Measurements from ENCODE around the gene GFER. TPM values are rescaled to one million over a fixed set of nuclear protein-coding genes. Genes with fewer than 3 reads are reported as not detected.

Gene GFER
- total and polyA plus RNA-seq, 11 donors = 18.0 to 51.1 (median 23.8) TPM

GRCh38 chr16:1990351-1991134 is 6.5 kb downstream of the GFER start:
- no peak overlapping the region for H3K27ac ChIP-seq
- no peak for ATAC-seq
- H3K36me3 ChIP-seq = peaks cover 0 to 18% (median 11%) of the 10 kb centered on the region in 9 donors
- DNase-seq = no peak
- 4 to 6% (median 5%) methylated on average over 42 to 50 of the region's 50 CpGs for WGBS, 4 donors
- H3K4me1 ChIP-seq = peaks cover 5 to 36% (median 18%) of the 10 kb centered on the region in 12 donors
- TF ChIP-seq POLR2A (IDR thresholded peaks at IDR 0.05) (no peak), CTCF (IDR thresholded peaks at IDR 0.05) (no peak)
- H3K27me3 ChIP-seq = peaks cover 11 to 39% (median 30%) of the 10 kb centered on the region in 9 donors
- peak overlapping the region in 7 of 12 donors; percentile 13 to 59 (median 30) for H3K4me3 ChIP-seq
- no peaks in the 10 kb centered on the region for H3K9me3 ChIP-seq
- intact Hi-C loops (cut with DNase I) = loop anchor here in 1 of 10 donors (10.0 kb wide), 1 partner anchor 126 kb away; no protein-coding TSS in a partner anchor

DNA sequence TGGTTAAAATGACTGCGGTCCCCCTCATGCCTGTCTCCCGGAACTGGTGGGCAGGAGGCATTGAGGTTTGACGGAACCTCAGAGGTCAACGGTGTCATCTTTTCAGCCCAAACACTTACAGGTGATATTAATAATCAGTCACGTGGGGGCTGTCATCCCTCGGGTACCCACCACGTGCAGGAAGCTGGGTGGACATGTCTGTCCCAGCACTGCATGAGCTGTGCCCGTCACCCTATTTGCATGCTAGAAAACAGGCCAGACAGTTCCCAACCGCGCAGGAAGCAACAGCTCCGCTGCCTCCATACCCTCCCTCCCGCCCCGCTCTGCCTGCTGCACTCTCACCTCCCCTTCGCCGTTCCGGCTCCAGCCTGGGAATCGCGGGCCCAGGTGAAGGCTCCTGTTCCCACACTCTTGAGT is 7.2 kb downstream of the GFER start:
- 11 to 13% (median 12%) methylated on average over 12 to 18 of the region's 18 CpGs for WGBS, 4 donors
- H3K4me3 ChIP-seq = peak overlapping the region in 4 of 12 donors; percentile 39 to 59 (median 50)
- H3K27ac ChIP-seq = no peak overlapping the region
- TF ChIP-seq POLR2A (IDR thresholded peaks at IDR 0.05) (no peak), CTCF (IDR thresholded peaks at IDR 0.05) (no peak)
- DNase-seq = no peak
- H3K27me3 ChIP-seq = peaks cover 11 to 39% (median 30%) of the 10 kb centered on the region in 9 donors
- intact Hi-C loops (cut with DNase I) = loop anchor here in 1 of 10 donors (10.0 kb wide), 1 partner anchor 126 kb away; no protein-coding TSS in a partner anchor
- H3K4me1 ChIP-seq = peaks cover 5 to 36% (median 18%) of the 10 kb centered on the region in 12 donors
- ATAC-seq = no peak
- H3K9me3 ChIP-seq = no peaks in the 10 kb centered on the region
- H3K36me3 ChIP-seq = peaks cover 0 to 12% (median 5%) of the 10 kb centered on the region in 9 donors

DNA sequence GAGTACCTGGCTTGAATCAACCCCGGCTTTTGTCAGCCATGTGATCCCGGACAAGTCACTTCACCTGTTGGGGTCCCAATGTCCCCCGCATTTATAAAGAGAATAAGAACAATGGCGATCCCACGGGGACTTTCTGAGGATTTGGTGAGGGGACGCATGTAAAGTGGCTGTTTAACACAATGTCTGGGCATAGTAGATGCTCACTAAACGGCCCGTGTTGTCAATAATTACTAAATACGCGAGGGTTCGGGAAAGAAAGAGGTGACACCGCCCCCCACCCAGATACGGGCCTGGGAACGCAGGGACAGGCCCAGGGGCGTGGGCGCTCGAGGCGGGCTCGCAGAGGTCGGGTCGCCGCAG is 7.6 kb downstream of the GFER start:
- DNase-seq (no peak), ATAC-seq (peak in 1 of 4 donors; percentile 4)
- peak overlapping the region in 11 of 12 donors; percentile 6 to 60 (median 47) for H3K4me3 ChIP-seq
- peak overlapping the region in 4 of 12 donors; percentile 14 to 76 (median 38) for H3K27ac ChIP-seq
- no peaks in the 10 kb centered on the region for H3K9me3 ChIP-seq
- no peak for TF ChIP-seq POLR2A (IDR thresholded peaks at IDR 0.05)
- TF ChIP-seq CTCF (IDR thresholded peaks at IDR 0.05) = no peak
- H3K4me1 ChIP-seq = peaks cover 5 to 36% (median 18%) of the 10 kb centered on the region in 12 donors
- intact Hi-C loops (cut with DNase I) = loop anchor here in 1 of 10 donors (10.0 kb wide), 1 partner anchor 127 kb away; no protein-coding TSS in a partner anchor
- 11 to 19% (median 14%) methylated on average over 21 to 22 of the region's 22 CpGs for WGBS, 4 donors
- H3K27me3 ChIP-seq = peaks cover 11 to 39% (median 30%) of the 10 kb centered on the region in 9 donors
- H3K36me3 ChIP-seq = peaks cover 0 to 8% (median 1%) of the 10 kb centered on the region in 9 donors
